A673 (cell line): ENCODE results near the gene C6orf47. TPM values are rescaled to one million over a fixed set of nuclear protein-coding genes. Genes with fewer than 3 reads are reported as not detected.
A peak's percentile ranks its signal among the peaks of the same experiment; 100 is the strongest.

ENCODE experiments used
- BruUV-seq: library from RNA; stranded (reverse); fragments of 400-500 nt; replicated peaks from 2 replicates; lab custom pipeline; 2021; lab: Mats Ljungman, UMichigan
- CTCF ChIA-PET: fragments of 300-600 bp; sonication (Branson Sonifier 250); formaldehyde crosslinking; loops from one replicate; lab custom pipeline; 2022; ENCODE audit warnings: antibody characterized with exemption; lab: Charles Lee
- POLR2A ChIA-PET: fragments of 300-600 bp; sonication (Branson Sonifier 250); formaldehyde crosslinking; loops from one replicate; lab custom pipeline; 2022; ENCODE audit warnings: antibody characterized with exemption; ENCODE audit not compliant: low non-redundant PET; lab: Charles Lee
- DNase-seq: peaks from one replicate; pipeline ENCODE4 v3.0.0-alpha.2; 2015; ENCODE audit warnings: low spot score
- H3K27ac ChIP-seq: fragments of 200-600 bp; sonication (generic); 2 replicates; pipeline ENCODE4 v1.5.1; 2016; ENCODE audit warnings: mixed run types, low read depth, mild to moderate bottlenecking, mixed read lengths, antibody characterized with exemption, low read length; ENCODE audit not compliant: poor library complexity, severe bottlenecking
- H3K27me3 ChIP-seq: fragments of 200-600 bp; sonication (generic); replicated peaks from 2 replicates; pipeline ENCODE4 v1.6.1; 2017; ENCODE audit warnings: mixed run types, low read depth, mild to moderate bottlenecking, mixed read lengths, antibody characterized with exemption, low read length; ENCODE audit not compliant: insufficient read depth, poor library complexity
- H3K36me3 ChIP-seq: fragments of 200-600 bp; sonication (generic); 2 replicates; pipeline ENCODE4 v1.6.1; 2016; ENCODE audit warnings: mixed run types, mild to moderate bottlenecking, mixed read lengths, antibody characterized with exemption, low read length; ENCODE audit not compliant: insufficient read depth, poor library complexity, severe bottlenecking
- H3K4me1 ChIP-seq: fragments of 200-600 bp; sonication (generic); 2 replicates; pipeline ENCODE4 v1.6.1; 2017; ENCODE audit warnings: mixed run types, mild to moderate bottlenecking, mixed read lengths, antibody characterized with exemption, low read length; ENCODE audit not compliant: insufficient read depth, poor library complexity, severe bottlenecking
- H3K4me3 ChIP-seq: fragments of 200-600 bp; sonication (generic); 2 replicates; pipeline ENCODE4 v1.5.1; 2016; ENCODE audit warnings: low read depth, mixed run types, mild to moderate bottlenecking, mixed read lengths, low read length; ENCODE audit not compliant: poor library complexity, severe bottlenecking
- H3K9me3 ChIP-seq: fragments of 200-600 bp; sonication (generic); 2 replicates; pipeline ENCODE4 v1.6.1; 2016; ENCODE audit warnings: mixed run types, low read depth, mild to moderate bottlenecking, mixed read lengths, antibody characterized with exemption, low read length; ENCODE audit not compliant: poor library complexity, severe bottlenecking
- EZH2 ChIP-seq: fragments of 200-600 bp; sonication (generic); IDR thresholded peaks from 2 replicates; pipeline ENCODE4 v1.6.1; 2017; ENCODE audit warnings: borderline replicate concordance, low read depth, mild to moderate bottlenecking, mixed read lengths, antibody characterized with exemption, low read length; ENCODE audit not compliant: poor library complexity, severe bottlenecking
- intact Hi-C: fragments of 100-400 bp; cut with micrococcal nuclease; formaldehyde crosslinking; loops from one replicate; pipeline ENCODE4 v1.10.0; 2022; ENCODE audit not compliant: unreplicated experiment
- total RNA-seq: library from RNA; stranded (reverse); gene quantifications from 2 replicates; pipeline ENCODE4 v1.2.3, GENCODE V29; 2021
- TF ChIP-seq, protein P1 (sequence below): fragments of 300-800, 200-600 bp; sonication (generic); conservative IDR thresholded peaks from 2 replicates; pipeline ENCODE4 v1.5.1; 2017; ENCODE audit warnings: low read depth, mild to moderate bottlenecking, antibody characterized with exemption, low read length, moderate library complexity, mixed read lengths

The C6orf47 gene
- total RNA-seq, 1 experiment from 2014 or later: 21.3 TPM

DNA sequence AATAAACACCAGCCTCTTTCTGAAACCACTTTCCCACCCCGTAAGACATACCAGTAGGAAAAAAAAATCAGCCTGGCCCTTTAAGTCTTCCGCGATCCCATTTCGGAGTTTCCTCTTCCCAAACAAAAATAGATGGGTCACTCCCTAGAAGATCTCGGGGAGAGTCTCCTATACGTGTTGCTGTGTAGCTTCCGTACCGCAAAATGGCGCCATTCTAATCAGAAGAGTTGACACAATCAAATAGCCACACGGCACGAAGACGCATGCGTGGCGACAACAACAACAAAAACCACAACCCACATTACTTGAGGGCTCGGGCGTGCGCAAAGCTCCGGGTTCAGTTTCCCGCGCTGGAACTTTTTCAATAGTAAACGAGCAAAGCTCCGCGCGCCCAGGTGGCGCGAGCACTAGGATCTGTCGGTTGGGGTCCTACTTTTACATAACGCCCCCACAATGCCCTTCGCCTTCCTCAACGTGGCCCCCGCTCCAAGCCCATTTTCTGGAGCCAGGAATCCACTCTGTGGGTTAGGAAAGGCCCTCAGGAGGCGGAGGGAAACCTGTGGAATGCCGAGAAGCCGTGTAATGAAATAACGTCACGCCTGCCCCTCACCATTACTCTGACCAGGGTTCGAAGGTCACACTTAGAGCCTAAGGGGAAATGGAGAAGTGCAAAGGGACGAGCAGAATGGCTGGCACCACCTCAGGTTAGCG lies 4.4 kb upstream of the C6orf47 start, which contains the start of gene GPANK1:
GPANK1 (minus strand) TSS at position 208 of the 711 bp plus-strand sequence. CDS start 519 bp downstream, outside the sequence.
- Histone ChIP-seq H3K36me3 (peaks cover 46% of the 10 kb centered on the region), H3K27me3 (no peaks in the 10 kb centered on the region), H3K4me3 (peak within 1 kb of the TSS; percentile 94), H3K9me3 (no peaks in the 10 kb centered on the region), H3K27ac (peak within 1 kb of the TSS; percentile 97), H3K4me1 (peaks cover 21% of the 10 kb centered on the region)
- DNase-seq: peak; percentile 98
- no peak for TF ChIP-seq EZH2
- TF ChIP-seq, protein P1, sequence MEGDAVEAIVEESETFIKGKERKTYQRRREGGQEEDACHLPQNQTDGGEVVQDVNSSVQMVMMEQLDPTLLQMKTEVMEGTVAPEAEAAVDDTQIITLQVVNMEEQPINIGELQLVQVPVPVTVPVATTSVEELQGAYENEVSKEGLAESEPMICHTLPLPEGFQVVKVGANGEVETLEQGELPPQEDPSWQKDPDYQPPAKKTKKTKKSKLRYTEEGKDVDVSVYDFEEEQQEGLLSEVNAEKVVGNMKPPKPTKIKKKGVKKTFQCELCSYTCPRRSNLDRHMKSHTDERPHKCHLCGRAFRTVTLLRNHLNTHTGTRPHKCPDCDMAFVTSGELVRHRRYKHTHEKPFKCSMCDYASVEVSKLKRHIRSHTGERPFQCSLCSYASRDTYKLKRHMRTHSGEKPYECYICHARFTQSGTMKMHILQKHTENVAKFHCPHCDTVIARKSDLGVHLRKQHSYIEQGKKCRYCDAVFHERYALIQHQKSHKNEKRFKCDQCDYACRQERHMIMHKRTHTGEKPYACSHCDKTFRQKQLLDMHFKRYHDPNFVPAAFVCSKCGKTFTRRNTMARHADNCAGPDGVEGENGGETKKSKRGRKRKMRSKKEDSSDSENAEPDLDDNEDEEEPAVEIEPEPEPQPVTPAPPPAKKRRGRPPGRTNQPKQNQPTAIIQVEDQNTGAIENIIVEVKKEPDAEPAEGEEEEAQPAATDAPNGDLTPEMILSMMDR: no peak
- no TSS peak for BruUV-seq
- ChIA-PET POLR2A (interaction anchor here (0.7 kb wide), 1 partner anchor 233 kb away, joined by 4 read pairs; no protein-coding TSS in a partner anchor), CTCF (interaction anchor here (0.6 to 1.0 kb wide), 3 partner anchors 66 to 287 kb away, joined by 3 read pairs; no protein-coding TSS in a partner anchor)
- intact Hi-C loops: loop anchor here (2.0 to 5.0 kb wide), 3 partner anchors 43 to 170 kb away; partner anchors contain the start of gene PRRC2A

DNA sequence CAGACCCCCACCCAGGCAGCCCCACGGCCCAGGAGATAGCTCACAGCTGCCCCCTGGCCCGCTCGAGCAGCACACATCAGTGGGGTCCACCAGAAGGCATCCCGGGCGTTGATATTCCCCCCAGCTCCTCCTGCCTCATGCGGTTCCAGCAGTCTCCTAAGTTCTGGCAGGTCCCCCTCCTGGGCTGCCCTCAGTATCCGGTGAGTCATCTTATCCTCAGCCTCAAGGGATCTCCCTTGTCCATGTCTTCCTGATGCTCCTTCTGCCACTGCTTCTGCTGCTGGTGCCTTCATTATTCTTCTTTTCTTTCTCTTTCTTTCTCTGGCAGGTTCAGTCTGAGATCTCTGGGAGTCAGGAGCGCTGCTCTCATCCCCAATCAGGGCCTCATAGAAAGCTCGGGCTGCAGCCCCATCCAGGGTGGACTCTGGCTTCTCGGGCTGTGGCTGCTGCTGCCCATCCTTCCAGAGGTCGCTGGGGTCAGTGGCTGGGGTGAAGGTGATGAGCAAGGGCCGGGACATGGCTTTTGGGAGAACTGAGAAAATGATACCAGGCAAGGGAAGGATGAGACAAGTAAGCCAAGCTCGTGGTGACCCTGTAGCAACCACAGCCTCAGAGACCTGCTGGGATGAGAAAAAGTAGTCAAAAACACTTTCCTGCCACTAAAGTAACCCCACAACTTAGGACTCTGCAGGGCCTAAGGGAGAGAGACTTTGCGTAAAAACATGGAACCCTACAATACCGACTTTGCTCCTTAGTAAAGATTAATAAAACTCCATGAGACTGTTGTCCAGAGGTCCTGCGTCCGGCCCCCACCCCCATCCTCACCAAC lies 3.6 kb upstream of the C6orf47 start:
- TSS peak; percentile 65 for BruUV-seq
- DNase-seq: peak; percentile 83
- ChIA-PET CTCF (interaction anchor here (0.5 to 1.0 kb wide), 4 partner anchors 65 to 288 kb away, joined by 3 read pairs; no protein-coding TSS in a partner anchor), POLR2A (interaction anchor here (0.5 to 0.7 kb wide), 3 partner anchors 12 to 234 kb away, joined by 3 to 6 read pairs (median 4); partner anchors contain the start of gene BAG6)
- Histone ChIP-seq H3K9me3 (no peaks in the 10 kb centered on the region), H3K4me3 (peak overlapping the region; percentile 94), H3K27ac (peak overlapping the region; percentile 97), H3K36me3 (peaks cover 39% of the 10 kb centered on the region), H3K4me1 (peaks cover 24% of the 10 kb centered on the region), H3K27me3 (no peaks in the 10 kb centered on the region)
- TF ChIP-seq, protein P1: no peak
- intact Hi-C loops: loop anchor here (2.0 to 5.0 kb wide), 3 partner anchors 42 to 171 kb away; partner anchors contain the start of gene PRRC2A
